ENCODE data around the gene PEX26.

Gene PEX26

GRCh38 chr22:18031695-18032454, 45.9 kb upstream of the PEX26 start:
- Histone ChIP-seq H2BK12ac (ENCODE audit: low read length in 2 of 2) (peak overlapping the region; percentile 40 to 59), H3K79me1 (replicated peaks; ENCODE audit: low read length, poor library complexity, severe bottlenecking) (no peaks in the 10 kb centered on the region), H3K4me3 (ENCODE audit: insufficient read depth in 1 of 2, low read depth in 1 of 2, low read length in 2 of 2) (peak overlapping the region in 1 of 2 experiments; percentile 19), H3K4ac (ENCODE audit: low read depth in 1 of 2, low read length in 2 of 2) (peak overlapping the region in 1 of 2 experiments; percentile 54), H3K36me3 (ENCODE audit: control insufficient read depth in 1 of 2, insufficient read depth in 2 of 2, low read depth in 1 of 2, low read length in 2 of 2) (no peaks in the 10 kb centered on the region), H3K4me2 (ENCODE audit: low read length, poor library complexity, severe bottlenecking) (no peak overlapping the region), H2BK15ac (ENCODE audit: low read depth, poor library complexity, severe bottlenecking) (peak overlapping the region; percentile 49), H2AK5ac (ENCODE audit: low read length, severe bottlenecking) (peak overlapping the region; percentile 72), H2BK5ac (ENCODE audit: low read depth, low read length, poor library complexity, severe bottlenecking) (peak overlapping the region; percentile 94), H3K27ac (ENCODE audit: low read length, poor library complexity, severe bottlenecking) (peak overlapping the region; percentile 97), H3K9me3 (ENCODE audit: control insufficient read depth, low read length) (no peaks in the 10 kb centered on the region), H3K23ac (ENCODE audit: low read length in 2 of 2) (no peak overlapping the region), H4K8ac (ENCODE audit: low read length) (peak overlapping the region; percentile 52), H3K4me1 (ENCODE audit: control insufficient read depth, insufficient read depth, low read depth, low read length) (peaks cover 19% of the 10 kb centered on the region), H3K27me3 (ENCODE audit: control insufficient read depth in 1 of 2, insufficient read depth in 1 of 2, low read length in 2 of 2) (no peaks in the 10 kb centered on the region), H4K91ac (ENCODE audit: low read length) (peak overlapping the region; percentile 80), H3K18ac (ENCODE audit: low read depth in 1 of 2, low read length in 2 of 2) (peak overlapping the region; percentile 37 to 44), H3K14ac (ENCODE audit: low read length in 2 of 2) (no peak overlapping the region), H2BK120ac (ENCODE audit: low read depth, low read length) (peak overlapping the region; percentile 15), H3K9ac (ENCODE audit: low read length) (peak overlapping the region; percentile 53), H2AFZ (ENCODE audit: low read depth, low read length) (no peak overlapping the region)
- 49% methylated on average over 7 of the region's 10 CpGs for WGBS
- DNase-seq = peak; percentile 85

GRCh38 chr22:18032455-18033101, 45.2 kb upstream of the PEX26 start:
- Histone ChIP-seq H3K27ac (ENCODE audit: low read length, poor library complexity, severe bottlenecking) (peak overlapping the region; percentile 97), H3K36me3 (ENCODE audit: control insufficient read depth in 1 of 2, insufficient read depth in 2 of 2, low read depth in 1 of 2, low read length in 2 of 2) (no peaks in the 10 kb centered on the region), H3K4ac (ENCODE audit: low read depth in 1 of 2, low read length in 2 of 2) (peak overlapping the region in 1 of 2 experiments; percentile 54), H4K91ac (ENCODE audit: low read length) (peak overlapping the region; percentile 80), H3K18ac (ENCODE audit: low read depth in 1 of 2, low read length in 2 of 2) (peak overlapping the region; percentile 37 to 44), H3K4me1 (ENCODE audit: control insufficient read depth, insufficient read depth, low read depth, low read length) (peaks cover 19% of the 10 kb centered on the region), H3K23ac (ENCODE audit: low read length in 2 of 2) (no peak overlapping the region), H2BK5ac (ENCODE audit: low read depth, low read length, poor library complexity, severe bottlenecking) (peak overlapping the region; percentile 94), H3K4me2 (ENCODE audit: low read length, poor library complexity, severe bottlenecking) (no peak overlapping the region), H2AFZ (ENCODE audit: low read depth, low read length) (no peak overlapping the region), H3K14ac (ENCODE audit: low read length in 2 of 2) (no peak overlapping the region), H4K8ac (ENCODE audit: low read length) (peak overlapping the region; percentile 52), H3K79me1 (replicated peaks; ENCODE audit: low read length, poor library complexity, severe bottlenecking) (no peaks in the 10 kb centered on the region), H2AK5ac (ENCODE audit: low read length, severe bottlenecking) (peak overlapping the region; percentile 72), H2BK15ac (ENCODE audit: low read depth, poor library complexity, severe bottlenecking) (peak overlapping the region; percentile 26), H2BK120ac (ENCODE audit: low read depth, low read length) (no peak overlapping the region), H3K4me3 (ENCODE audit: insufficient read depth in 1 of 2, low read depth in 1 of 2, low read length in 2 of 2) (peak overlapping the region in 1 of 2 experiments; percentile 19), H2BK12ac (ENCODE audit: low read length in 2 of 2) (peak overlapping the region; percentile 40 to 59), H3K27me3 (ENCODE audit: control insufficient read depth in 1 of 2, insufficient read depth in 1 of 2, low read length in 2 of 2) (no peaks in the 10 kb centered on the region), H3K9ac (ENCODE audit: low read length) (peak overlapping the region; percentile 53), H3K9me3 (ENCODE audit: control insufficient read depth, low read length) (no peaks in the 10 kb centered on the region)
- WGBS = 15% methylated on average over 3 of the region's 6 CpGs
- DNase-seq = peak; percentile 50

GRCh38 chr22:18033204-18033998, 44.4 kb upstream of the PEX26 start:
- Histone ChIP-seq H2BK15ac (ENCODE audit: low read depth, poor library complexity, severe bottlenecking) (no peak overlapping the region), H3K79me1 (replicated peaks; ENCODE audit: low read length, poor library complexity, severe bottlenecking) (no peaks in the 10 kb centered on the region), H3K18ac (ENCODE audit: low read depth in 1 of 2, low read length in 2 of 2) (no peak overlapping the region), H3K23ac (ENCODE audit: low read length in 2 of 2) (no peak overlapping the region), H3K27ac (ENCODE audit: low read length, poor library complexity, severe bottlenecking) (peak overlapping the region; percentile 97), H2BK5ac (ENCODE audit: low read depth, low read length, poor library complexity, severe bottlenecking) (peak overlapping the region; percentile 4), H2BK12ac (ENCODE audit: low read length in 2 of 2) (peak overlapping the region in 1 of 2 experiments; percentile 11), H3K4me2 (ENCODE audit: low read length, poor library complexity, severe bottlenecking) (no peak overlapping the region), H4K8ac (ENCODE audit: low read length) (no peak overlapping the region), H3K14ac (ENCODE audit: low read length in 2 of 2) (no peak overlapping the region), H3K36me3 (ENCODE audit: control insufficient read depth in 1 of 2, insufficient read depth in 2 of 2, low read depth in 1 of 2, low read length in 2 of 2) (no peaks in the 10 kb centered on the region), H3K9ac (ENCODE audit: low read length) (peak overlapping the region; percentile 45), H3K4ac (ENCODE audit: low read depth in 1 of 2, low read length in 2 of 2) (no peak overlapping the region), H2AK5ac (ENCODE audit: low read length, severe bottlenecking) (peak overlapping the region; percentile 97), H2BK120ac (ENCODE audit: low read depth, low read length) (no peak overlapping the region), H3K4me3 (ENCODE audit: insufficient read depth in 1 of 2, low read depth in 1 of 2, low read length in 2 of 2) (peak overlapping the region in 1 of 2 experiments; percentile 3), H3K9me3 (ENCODE audit: control insufficient read depth, low read length) (no peaks in the 10 kb centered on the region), H2AFZ (ENCODE audit: low read depth, low read length) (no peak overlapping the region), H3K27me3 (ENCODE audit: control insufficient read depth in 1 of 2, insufficient read depth in 1 of 2, low read length in 2 of 2) (no peaks in the 10 kb centered on the region), H4K91ac (ENCODE audit: low read length) (peak overlapping the region; percentile 25), H3K4me1 (ENCODE audit: control insufficient read depth, insufficient read depth, low read depth, low read length) (peaks cover 19% of the 10 kb centered on the region)
- 85% methylated on average over 4 of the region's 6 CpGs for WGBS
- peak; percentile 34 for DNase-seq

Data from mesenchymal stem cell (in vitro differentiated cells and primary cell).